Esophagus squamous epithelium (tissue), 5 donors: ENCODE data around the gene TM9SF3. TPM values are rescaled to one million over a fixed set of nuclear protein-coding genes. Genes with fewer than 3 reads are reported as not detected.
A peak's percentile ranks its signal among the peaks of the same experiment; 100 is the strongest.

Experiments
- DNase-seq: peaks from one replicate; lab custom pipeline; 2025; lab: John Stamatoyannopoulos, UW
- H3K27ac ChIP-seq, 4 donors: fragments of 200-600 bp; sonication (generic); one replicate each; pipeline ENCODE4 v1.5.1; 2016 to 2019; ENCODE audit warnings: mild to moderate bottlenecking in 1 of 4
- H3K27me3 ChIP-seq, 4 donors: fragments of 200-600 bp; sonication (generic); 1 replicate in 3 of 4; 2 replicates in 1 of 4; pipeline versions ENCODE4 v1.5.1 to v1.6.0; 2017 to 2021; ENCODE audit warnings: antibody characterized with exemption in 1 of 4
- H3K36me3 ChIP-seq, 3 donors: fragments of 200-600 bp; sonication (generic); one replicate each; pipeline ENCODE4 v1.5.1; 2016 to 2019
- H3K4me1 ChIP-seq, 3 donors: fragments of 200-600 bp; sonication (generic); one replicate each; pipeline ENCODE4 v1.5.1; 2017 to 2019
- H3K4me3 ChIP-seq, 4 donors: fragments of 200-600 bp; sonication (generic); 1 replicate in 3 of 4; 2 replicates in 1 of 4; pipeline ENCODE4 v1.5.1; 2016 to 2019; ENCODE audit warnings: mild to moderate bottlenecking in 2 of 4, moderate library complexity in 1 of 4
- H3K9me3 ChIP-seq, 3 donors: fragments of 200-600 bp; sonication (generic); one replicate each; pipeline ENCODE4 v1.5.1; 2016 to 2019
- CTCF ChIP-seq, 6 experiments: fragments of 450-650 bp in 4 of 6; fragments of 200-600 bp in 2 of 6; sonication (generic) in 2 of 6; IDR thresholded peaks; one replicate each; pipeline ENCODE4 v1.5.1; 2016 to 2019; ENCODE audit warnings: antibody characterized with exemption in 6 of 6, mild to moderate bottlenecking in 4 of 6, moderate library complexity in 4 of 6
- POLR2A ChIP-seq, 4 donors: fragments of 450-650 bp; IDR thresholded peaks; one replicate each; pipeline ENCODE4 v1.6.1; 2017; ENCODE audit warnings: antibody characterized with exemption in 4 of 4, mild to moderate bottlenecking in 4 of 4, moderate library complexity in 3 of 4
- WGBS, 2 donors: methylation state at CpG; one replicate each; pipeline ENCODE4 v1.1.5; 2018; 5-methylcytosine and 5-hydroxymethylcytosine counted together
- intact Hi-C: fragments of 100-400 bp; cut with DNase I; formaldehyde crosslinking; loops from one replicate; pipeline ENCODE4 v1.15.0; 2022
- small RNA-seq, 4 donors: library from RNA; depleted of rRNA; stranded (forward); fragments of <200 nt; gene quantifications; one replicate each; pipeline ENCODE3, GENCODE V24; 2016
- total RNA-seq, 4 donors: library from RNA; depleted of rRNA; stranded (reverse); fragments of >200 nt; gene quantifications; one replicate each; pipeline ENCODE4 v1.1.0, GENCODE V29; 2016
- donor health status: DM: yes; HTN: yes; CAD: no.

TM9SF3 gene
- total RNA-seq, 4 donors from 2014 or later, result 36.7 to 86.4 (median 72.4) TPM

DNA sequence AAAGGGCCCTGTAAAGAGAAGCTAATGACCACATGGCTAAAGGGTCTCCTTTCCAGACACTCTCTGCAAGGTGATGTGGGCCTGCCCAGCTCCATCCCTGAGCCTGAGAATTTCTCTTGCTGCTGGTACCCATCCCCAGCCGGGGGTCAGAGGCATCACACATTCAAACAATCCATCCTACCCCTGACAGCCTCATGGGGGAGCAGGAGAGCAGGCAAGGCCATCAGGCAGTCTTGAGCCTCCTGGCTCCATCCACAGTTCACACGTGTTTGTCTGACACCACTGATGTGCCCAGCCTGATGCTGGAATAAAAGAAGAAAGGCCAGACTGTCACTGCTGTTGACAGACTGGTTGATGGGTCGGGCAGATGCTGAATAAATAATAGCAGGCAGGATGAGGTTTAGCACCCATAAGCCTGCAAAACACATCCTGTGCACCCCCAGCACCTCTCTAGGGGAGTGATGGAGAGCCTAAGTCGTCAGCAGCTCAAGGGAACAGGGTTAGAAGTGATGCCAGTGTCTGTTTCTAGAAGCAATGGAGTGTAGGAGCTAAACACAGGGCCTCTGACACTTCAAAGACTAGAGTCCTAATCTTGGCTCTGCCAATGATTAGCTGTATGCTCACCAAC, 116.6 kb downstream of the TM9SF3 start:
- no peak for DNase-seq
- WGBS, 2 donors, result 7 to 27% methylated on average over 3 to 4 of the region's 4 CpGs
- H3K27me3 ChIP-seq, result peaks cover 0 to 82% (median 0%) of the 10 kb centered on the region in 4 donors

GRCh38 chr10:96468845-96469244, 118.0 kb downstream of the TM9SF3 start:
- Histone ChIP-seq H3K27me3 (peaks cover 0 to 75% (median 0%) of the 10 kb centered on the region in 4 donors), H3K27ac (no peak overlapping the region), H3K4me1 (no peaks in the 10 kb centered on the region), H3K36me3 (no peaks in the 10 kb centered on the region), H3K4me3 (no peak overlapping the region), H3K9me3 (no peaks in the 10 kb centered on the region)
- WGBS, 2 donors, result 33 to 56% methylated on average over 4 to 5 of the region's 5 CpGs
- intact Hi-C loops, result no loop called here
- TF ChIP-seq POLR2A (IDR thresholded peaks at IDR 0.05) (no peak), CTCF (IDR thresholded peaks at IDR 0.05) (no peak)
- no peak for DNase-seq

More for the DNA sequence above, 116.6 kb downstream of the TM9SF3 start:
- TF ChIP-seq POLR2A (IDR thresholded peaks at IDR 0.05) (no peak), CTCF (IDR thresholded peaks at IDR 0.05) (peak in 3 of 6 experiments; percentile 21 to 50 (median 25))
- intact Hi-C loops, result no loop called here
- no peak overlapping the region for H3K4me3 ChIP-seq
- H3K27ac ChIP-seq, result no peak overlapping the region
- no peaks in the 10 kb centered on the region for H3K9me3 ChIP-seq
- H3K36me3 ChIP-seq, result no peaks in the 10 kb centered on the region
- no peaks in the 10 kb centered on the region for H3K4me1 ChIP-seq

Small RNAs within 50 kb of the gene (small RNA-seq; reads per million reads assigned to genes)
- gene RNA5SP324, result 0 reads per million in 4 donors

Other genes starting within 250 kb of the TM9SF3 start
- not detected for gene OPALIN, start 228.0 kb downstream of the TM9SF3 start, total RNA-seq
- under 1 TPM in 2 of 4 donors, not detected in 2; 0.40 to 0.62 TPM for gene TLL2, start 73.1 kb downstream of the TM9SF3 start, total RNA-seq
- gene PIK3AP1, start 133.5 kb upstream of the TM9SF3 start, total RNA-seq, result 1 to 10 TPM in 3 of 4 donors, under 1 TPM in 1; 0.57 to 7.6 (median 3.7) TPM
- 100 to 1,000 TPM in 1 of 4 donors, 10 to 100 TPM in 3; 16.9 to 112 (median 30.4) TPM for gene LCOR, start 245.3 kb upstream of the TM9SF3 start, total RNA-seq